Left ventricle myocardium superior (tissue), 1 donor: Measurements from ENCODE around the gene SLC12A1. TPM values are rescaled to one million over a fixed set of nuclear protein-coding genes. Genes with fewer than 3 reads are reported as not detected.
A peak's percentile ranks its signal among the peaks of the same experiment; 100 is the strongest.

ENCODE experiments used
- ATAC-seq: fragments of 200-7000 bp; cut with Tn5 transposase; one replicate; pipeline ENCODE4 v1.9.1; 2020; ENCODE audit warnings: mild to moderate bottlenecking, moderate library complexity
- DNase-seq: peaks from one replicate; pipeline ENCODE4 v3.0.0-alpha.2; 2020
- intact Hi-C: fragments of 100-400 bp; cut with micrococcal nuclease; formaldehyde crosslinking; loops from one replicate; pipeline ENCODE4 v1.11.0; 2022
- total RNA-seq: library from RNA; stranded (reverse); fragmentation: NEBNext Ultra II Directional; extraction: Animal tissue kit (Norgen Biotek cat#: 25700); gene quantifications from one replicate; pipeline ENCODE4 v1.2.1, GENCODE V29; 2021
- donor health status: DM: no; HTN: yes; CAD: no; lungs with severe emphysema.

SLC12A1 gene
- total RNA-seq, 1 donor from 2014 or later = not detected

DNA sequence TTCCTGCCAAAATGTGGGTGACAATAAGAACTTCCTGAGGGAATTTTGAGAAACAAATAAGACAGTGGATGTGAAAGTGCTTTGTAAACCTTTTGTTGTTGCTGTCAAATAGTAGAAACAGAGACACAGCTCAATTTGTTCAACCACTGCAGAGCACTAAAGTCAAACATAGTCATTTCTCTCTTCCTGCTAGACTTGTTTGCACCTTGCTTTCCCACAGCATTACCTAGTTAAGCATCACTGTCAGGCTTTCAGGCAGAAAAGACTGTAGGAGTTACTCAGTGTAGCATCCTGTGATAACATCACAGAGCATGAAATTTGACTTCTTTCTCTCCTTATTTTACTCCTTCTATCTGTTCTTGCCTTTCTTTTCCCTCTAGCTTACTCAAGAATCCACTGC, 27.1 kb downstream of the SLC12A1 start:
- DNase-seq (no peak), ATAC-seq (no peak)
- intact Hi-C loops = no loop called here

DNA sequence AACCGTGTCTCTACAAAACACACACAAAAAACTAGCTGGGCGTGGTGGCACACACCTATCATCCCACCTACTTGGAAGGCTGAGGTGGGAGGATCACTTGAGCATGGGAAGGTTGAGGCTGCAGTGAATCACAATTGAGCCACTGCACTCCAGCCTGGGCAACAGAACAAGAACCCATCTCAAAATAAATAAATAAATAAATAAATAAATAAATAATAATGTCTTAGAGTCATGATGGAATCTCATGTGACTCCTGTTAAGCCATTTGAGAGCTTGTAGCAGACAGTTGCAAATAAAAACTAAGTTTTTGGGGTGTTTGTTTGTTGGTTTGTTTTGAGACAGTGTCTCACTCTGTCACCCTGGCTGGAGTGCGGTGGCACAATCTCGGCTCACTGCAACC, 33.2 kb downstream of the SLC12A1 start:
- ATAC-seq (no peak), DNase-seq (no peak)
- intact Hi-C loops = no loop called here

DNA sequence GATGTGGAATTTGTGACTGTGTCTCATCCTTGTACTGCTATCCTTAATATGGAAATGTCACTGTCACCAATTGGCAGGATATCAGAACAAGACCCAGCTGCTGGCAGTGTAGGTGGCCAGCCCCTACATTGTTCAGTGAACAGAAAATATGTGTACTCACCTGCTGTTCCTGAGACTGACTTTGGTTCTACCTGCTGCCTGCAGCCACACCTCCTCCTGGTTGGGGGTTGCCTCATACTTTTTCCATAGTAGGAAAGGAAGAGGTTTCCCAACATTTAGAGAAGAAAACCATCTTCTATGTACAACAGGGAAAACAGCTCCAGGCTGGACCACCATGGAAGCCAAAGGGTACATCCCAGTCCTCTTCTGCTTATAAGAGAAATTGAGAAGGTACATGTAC, 35.9 kb downstream of the SLC12A1 start:
- DNase-seq (no peak), ATAC-seq (no peak)
- intact Hi-C loops = loop anchor here (10.0 kb wide), 1 partner anchor 57 kb away; no protein-coding TSS in a partner anchor

DNA sequence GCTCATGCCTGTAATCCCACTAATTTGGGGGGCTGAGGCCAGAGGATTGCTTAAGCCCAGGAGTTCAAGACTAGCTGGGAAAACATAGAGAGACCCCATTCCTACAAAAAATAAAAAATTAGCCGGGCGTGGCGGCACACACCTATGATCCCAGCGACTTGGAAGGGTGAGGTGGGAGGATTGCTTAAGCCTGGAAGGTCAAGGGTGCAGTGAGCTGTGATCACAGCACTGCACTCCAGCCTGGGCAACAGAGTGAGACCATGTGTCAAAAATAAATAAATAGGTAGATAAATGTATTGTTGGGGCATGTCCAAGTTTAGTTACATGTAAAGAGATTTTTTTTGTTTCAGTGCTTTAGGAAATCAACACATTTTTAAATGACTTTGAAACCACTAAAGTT, 36.4 kb downstream of the SLC12A1 start:
- ATAC-seq (no peak), DNase-seq (no peak)
- intact Hi-C loops = loop anchor here (10.0 kb wide), 1 partner anchor 58 kb away; no protein-coding TSS in a partner anchor

DNA sequence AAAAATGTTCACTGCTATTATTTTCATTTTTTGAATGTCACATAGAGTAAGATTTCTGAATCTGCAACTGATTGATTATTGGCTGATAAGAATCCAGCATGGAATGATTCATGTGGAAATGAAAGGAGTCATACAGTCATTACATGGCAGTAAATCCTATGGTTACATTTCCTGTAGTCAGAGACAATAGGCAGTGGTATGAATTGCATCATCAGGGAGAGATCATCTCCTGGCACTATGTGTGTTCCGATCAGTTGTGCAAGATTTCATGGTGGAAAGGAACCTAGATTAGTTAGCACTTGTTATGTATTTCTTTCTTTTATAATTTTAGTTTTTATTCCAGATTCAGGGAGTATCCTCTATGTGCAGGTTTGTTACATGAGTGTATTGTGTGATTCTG, 38.8 kb downstream of the SLC12A1 start:
- ATAC-seq (no peak), DNase-seq (no peak)
- intact Hi-C loops = loop anchor here (10.0 kb wide), 1 partner anchor 60 kb away; no protein-coding TSS in a partner anchor

DNA sequence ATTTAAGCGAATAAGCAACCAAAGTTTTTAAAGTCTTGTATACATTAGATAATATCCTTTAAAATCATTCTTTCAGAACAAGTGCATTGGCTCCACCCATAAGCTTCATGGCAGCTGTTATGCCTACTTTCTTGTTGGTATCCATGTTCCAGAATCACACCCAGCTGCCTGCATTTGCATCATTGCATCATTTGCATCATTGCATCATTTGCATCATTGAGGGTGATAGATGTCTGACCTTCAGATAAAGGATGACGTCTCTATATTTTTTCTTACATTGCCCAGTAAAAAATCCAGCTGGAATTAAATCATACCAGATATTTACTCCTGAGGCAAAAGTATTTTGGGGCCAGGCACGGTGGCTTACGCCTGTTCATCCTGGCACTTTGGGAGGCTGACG, 42.3 kb downstream of the SLC12A1 start:
- DNase-seq (no peak), ATAC-seq (no peak)
- intact Hi-C loops = loop anchor here (10.0 kb wide), 1 partner anchor 64 kb away; no protein-coding TSS in a partner anchor

DNA sequence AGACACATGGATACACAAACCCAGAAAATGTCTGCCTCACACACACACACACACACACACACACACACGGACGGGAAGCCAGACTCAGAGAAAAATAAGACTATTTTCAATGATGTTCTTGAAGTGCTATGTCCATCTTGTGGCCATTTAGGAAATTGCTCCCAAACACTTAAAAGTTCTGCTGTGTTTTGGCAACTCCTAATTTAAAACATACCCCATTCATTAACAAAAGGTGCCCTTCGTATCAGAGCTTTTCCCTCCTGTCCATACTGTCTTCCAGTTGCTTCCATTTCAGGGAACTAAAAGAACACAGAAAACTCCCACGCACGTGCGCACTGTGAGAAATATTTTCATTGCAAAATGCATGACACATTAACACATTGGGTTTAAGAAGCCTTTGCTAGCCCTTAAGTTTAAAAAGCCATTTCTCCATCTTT, 44.6 kb downstream of the SLC12A1 start:
- intact Hi-C loops = no loop called here
- no peak for ATAC-seq

DNA sequence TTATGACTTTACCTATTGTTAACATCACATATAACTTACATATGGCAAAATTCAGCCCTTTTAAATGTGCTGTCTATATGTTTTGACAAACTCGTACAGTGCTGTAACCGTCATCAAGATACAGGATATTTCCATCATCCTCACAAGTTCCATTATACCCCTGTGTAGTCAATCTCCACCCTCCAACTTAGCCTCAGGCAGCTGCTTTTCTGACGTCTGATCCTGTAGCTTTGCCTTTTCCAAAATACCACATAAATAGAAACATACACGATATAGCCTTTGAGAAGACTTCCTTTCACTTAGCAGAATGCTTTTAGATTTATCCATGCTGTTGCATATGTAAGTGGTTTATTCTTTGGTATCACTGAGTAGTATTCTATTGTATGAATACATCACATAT, 47.1 kb downstream of the SLC12A1 start:
- no peak for ATAC-seq
- intact Hi-C loops = no loop called here

More for the DNA sequence above, 44.6 kb downstream of the SLC12A1 start:
- no peak for DNase-seq

DNA sequence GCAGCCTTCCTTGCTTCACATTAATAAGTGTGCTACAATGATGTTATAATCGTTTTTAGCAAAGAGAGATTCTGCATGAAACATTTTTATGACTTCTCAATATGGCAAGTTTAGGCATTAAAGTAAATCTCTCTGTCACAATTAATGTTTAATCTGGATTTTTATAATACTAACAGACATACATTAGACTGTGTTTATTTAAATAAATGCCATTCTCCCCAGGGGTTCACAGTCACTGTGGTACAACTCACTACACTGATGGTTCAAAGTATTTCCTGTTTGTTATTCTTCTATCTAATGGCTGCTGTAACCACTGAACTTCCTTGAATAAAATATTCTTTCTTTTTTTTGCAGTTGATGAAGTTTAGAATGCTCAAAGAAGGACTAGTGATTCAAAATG, 59.0 kb downstream of the SLC12A1 start:
- intact Hi-C loops = no loop called here
- DNase-seq = no peak

More for the DNA sequence above, 47.1 kb downstream of the SLC12A1 start:
- DNase-seq = no peak

DNA sequence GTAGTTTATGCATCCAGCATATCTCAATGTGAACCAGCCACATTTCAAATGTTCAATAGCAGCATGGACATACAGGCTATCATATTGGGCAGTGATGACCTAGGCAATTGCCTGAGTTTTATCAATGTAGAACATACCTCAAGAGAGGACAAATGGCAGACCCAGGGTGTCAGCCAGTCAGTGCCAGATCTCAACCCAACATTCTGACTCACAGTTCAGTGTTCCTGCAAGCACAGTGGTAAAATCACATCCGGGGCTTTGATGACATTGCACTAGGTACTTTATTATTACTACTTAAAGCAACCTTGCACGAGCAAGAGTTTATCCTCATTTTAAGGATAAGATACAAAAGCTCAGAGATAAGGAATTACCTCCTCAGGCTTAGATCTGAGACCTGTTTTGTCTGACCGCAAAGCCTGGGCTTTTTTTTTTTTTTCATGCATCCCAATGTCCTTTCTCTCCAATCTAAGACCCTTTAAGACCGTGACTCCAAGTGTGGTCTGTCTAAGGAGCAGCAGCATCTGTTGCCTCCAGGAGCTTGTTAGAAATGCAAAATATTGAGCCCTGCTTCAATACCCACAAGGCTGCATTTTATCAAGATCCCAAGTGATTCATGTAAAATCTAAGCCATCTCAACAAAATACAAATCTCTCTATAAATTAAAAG, 60.1 kb downstream of the SLC12A1 start:
- ATAC-seq = no peak
- intact Hi-C loops = no loop called here

More for the DNA sequence above, 59.0 kb downstream of the SLC12A1 start:
- no peak for ATAC-seq

DNA sequence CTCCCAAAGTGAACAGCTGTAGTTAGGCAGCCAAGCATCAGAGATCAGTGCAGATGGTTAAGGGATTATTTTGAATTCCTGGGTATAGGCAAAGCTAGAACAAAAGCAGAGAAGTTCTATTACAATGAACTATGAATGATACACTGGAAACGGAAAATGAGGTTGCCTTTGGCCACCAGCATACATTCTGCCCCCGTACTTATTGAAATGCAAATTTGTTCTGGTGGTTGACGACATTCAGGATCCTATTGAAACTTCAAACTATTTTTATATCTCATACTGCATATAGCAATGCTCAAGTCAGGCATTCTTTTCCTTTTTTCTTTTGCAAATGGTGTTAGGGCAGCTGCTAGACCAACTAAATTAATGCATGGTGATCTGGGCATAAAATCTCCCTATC, 61.7 kb downstream of the SLC12A1 start:
- intact Hi-C loops = no loop called here
- ATAC-seq (no peak), DNase-seq (no peak)

More for the DNA sequence above, 60.1 kb downstream of the SLC12A1 start:
- DNase-seq = no peak

DNA sequence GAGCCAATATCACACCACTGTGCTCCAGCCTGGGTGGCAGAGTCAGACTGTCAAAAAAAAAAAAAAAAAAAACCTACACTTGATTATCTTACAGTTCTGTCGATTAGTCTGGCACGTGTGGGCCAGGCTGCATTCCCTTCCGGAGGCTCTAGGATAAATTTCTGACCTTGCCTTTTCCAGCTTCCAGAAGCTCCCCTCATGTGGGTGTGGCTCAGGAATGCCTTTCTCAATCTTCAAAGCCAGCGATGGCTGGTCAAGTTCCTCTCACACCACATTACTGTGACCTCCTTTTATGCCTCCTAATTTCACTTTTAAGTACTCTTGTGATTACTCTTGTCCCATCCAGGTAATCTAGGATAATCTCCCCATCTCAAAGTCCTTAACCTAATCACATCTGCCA, 66.9 kb downstream of the SLC12A1 start:
- intact Hi-C loops = no loop called here
- no peak for DNase-seq
- no peak for ATAC-seq

DNA sequence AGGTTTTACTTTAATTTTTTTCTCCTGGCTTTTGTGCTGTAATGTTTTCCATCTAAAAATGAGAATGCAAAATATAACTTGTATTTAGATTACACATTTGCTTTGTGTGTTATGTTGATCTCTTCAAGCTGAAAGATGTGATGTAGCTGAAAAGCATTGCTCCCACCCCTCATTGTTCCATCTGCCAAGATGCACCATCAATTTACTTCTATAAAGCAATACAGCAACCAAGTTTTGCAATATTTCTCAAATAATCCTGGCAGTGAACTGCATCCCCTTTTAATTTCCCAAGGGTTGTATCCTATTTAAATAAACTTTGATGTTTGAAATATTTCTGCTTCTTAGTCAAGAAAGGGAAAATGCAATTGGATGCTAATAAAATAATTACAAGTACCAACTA, 72.6 kb downstream of the SLC12A1 start:
- DNase-seq (no peak), ATAC-seq (no peak)
- intact Hi-C loops = no loop called here

DNA sequence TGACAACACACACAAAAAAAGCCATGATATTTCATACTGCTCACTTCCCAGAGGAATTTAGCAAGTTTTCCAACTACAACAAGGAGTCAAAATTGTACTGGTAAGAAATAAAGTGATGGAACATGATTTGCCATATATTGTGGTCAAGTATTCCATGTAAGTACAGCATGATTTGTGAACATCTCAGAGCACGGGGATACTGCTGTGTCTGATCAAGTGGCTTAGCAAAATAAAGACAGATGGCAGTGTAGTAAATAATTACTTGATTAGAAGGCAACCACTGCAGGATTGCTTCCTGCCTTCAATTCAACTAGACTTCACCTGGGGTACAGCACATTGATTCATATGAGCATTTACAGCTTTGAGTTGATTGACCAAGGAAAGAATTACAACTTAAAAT, 73.5 kb downstream of the SLC12A1 start:
- no peak for DNase-seq
- no peak for ATAC-seq
- intact Hi-C loops = loop anchor here (5.0 to 10.0 kb wide), 2 partner anchors 165 to 1082 kb away; no protein-coding TSS in a partner anchor

DNA sequence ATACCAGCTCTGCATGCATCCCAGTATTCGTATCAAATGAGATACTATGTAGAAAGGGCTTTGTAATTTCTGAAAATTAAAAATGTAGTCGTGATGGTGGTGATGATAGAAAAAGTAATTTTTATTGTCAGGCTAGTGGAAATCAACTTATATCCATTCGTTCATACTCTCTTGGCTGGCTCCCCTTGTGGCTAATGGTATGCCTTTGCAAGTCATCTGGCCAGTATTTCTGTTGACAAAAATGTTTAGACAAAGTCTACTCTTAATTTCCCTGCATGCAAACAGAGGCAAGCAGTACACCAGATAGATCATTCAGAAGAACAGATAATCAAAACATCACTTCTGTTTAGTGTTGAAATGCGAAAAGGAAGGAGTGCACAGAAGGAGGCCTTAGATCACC, 75.6 kb downstream of the SLC12A1 start:
- intact Hi-C loops = loop anchor here (5.0 to 10.0 kb wide), 2 partner anchors 167 to 1084 kb away; no protein-coding TSS in a partner anchor
- DNase-seq (no peak), ATAC-seq (no peak)

DNA sequence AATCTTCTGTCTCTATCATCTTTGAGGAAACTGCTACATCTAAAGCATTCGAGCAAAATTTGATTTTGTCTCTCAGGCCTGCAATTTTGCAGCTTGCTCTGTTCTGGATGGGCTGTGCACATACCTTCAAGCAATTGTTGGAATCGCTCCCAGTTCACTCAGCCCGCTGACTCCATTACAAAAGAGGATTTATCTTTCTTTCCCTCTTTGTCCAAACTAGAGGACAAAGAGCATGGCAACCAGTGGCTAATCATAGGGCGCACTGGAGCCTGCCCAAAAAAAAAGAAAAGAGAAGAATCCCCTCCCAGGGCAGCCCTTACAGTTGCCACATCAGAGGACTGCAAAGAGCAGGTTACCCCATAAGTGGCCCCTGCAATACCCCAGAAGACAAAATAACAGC, 76.1 kb downstream of the SLC12A1 start:
- DNase-seq = no peak
- intact Hi-C loops = loop anchor here (5.0 to 10.0 kb wide), 2 partner anchors 167 to 1085 kb away; no protein-coding TSS in a partner anchor
- peak; percentile 52 for ATAC-seq

DNA sequence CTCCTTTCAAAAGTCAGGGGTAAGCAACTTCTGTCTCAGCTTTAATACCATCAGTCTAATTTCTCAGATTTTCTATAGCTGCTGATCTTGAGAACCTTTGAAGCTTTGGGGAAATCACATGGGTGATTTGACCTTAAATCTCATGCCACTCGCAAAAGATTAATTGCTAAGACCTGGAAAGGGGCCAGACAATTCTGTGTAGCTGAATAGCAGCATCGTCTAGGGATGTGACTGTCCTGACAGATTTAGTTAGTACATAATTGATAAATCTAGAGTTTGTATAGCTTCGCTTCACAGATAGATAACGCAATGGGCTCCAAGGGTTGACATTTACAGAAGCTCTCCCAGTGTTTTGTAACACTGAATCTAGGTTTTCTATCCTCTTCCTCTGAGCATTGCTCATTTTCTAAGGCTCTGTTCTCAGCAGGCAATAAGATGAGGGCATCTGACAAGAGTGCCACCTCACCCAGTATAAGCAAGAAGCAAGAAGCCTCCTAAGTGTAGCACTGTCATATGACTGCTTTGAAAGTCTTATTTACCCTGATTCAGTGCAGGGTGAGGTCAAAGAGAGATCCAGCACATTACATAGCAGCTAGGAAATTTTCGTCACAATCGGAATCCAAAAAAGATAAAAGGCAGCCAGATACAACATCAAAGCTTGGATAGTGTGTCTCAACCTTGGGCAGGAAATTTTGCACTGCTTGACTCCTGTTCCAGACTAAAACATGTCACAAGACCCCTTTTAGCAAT, 77.5 kb downstream of the SLC12A1 start:
- DNase-seq (no peak), ATAC-seq (peak; percentile 56)
- intact Hi-C loops = loop anchor here (5.0 to 10.0 kb wide), 2 partner anchors 169 to 1086 kb away; no protein-coding TSS in a partner anchor

DNA sequence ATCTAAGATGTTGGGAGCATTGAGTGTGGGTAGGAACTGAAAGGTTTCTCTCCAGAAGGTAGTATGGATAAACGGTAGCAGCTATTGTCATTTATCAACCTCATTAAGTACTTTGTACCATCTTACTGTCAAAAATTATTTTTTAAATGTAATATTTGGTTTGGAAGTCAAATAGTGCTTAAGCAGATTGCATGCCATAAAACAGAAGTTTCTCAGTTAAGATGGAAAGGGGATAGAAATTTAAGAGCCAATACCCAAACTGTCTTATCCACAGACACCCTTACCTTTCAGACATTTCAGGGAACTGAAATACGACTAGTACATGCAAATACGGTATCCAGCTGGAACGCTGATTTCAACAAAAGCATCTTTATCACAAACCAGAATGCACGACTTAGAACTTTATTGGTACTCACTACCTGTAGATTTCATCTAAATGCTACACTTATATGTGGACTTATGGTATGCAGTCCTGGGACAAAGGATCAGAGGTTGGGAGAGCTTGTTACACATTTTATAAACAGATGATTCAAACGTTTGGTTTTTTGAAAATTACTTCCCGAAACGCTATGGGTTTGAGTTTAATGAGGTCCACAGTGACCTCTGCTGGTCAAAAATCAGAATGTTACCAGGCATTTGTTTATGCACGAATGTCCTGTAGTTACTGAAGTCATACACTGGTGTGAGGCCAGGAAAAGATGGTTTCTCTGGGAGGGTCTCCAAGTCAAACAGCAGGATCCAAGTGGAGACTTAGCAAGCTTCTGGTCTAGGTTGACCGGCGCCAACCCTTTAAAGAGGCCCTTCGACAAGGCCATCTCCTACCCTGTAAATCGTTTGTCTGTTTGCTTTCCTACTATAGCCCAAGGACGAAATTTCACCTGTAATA, 79.5 kb downstream of the SLC12A1 start:
- intact Hi-C loops = loop anchor here (10.0 kb wide), 1 partner anchor 171 kb away; no protein-coding TSS in a partner anchor
- ATAC-seq = peak; percentile 79
- DNase-seq = no peak

DNA sequence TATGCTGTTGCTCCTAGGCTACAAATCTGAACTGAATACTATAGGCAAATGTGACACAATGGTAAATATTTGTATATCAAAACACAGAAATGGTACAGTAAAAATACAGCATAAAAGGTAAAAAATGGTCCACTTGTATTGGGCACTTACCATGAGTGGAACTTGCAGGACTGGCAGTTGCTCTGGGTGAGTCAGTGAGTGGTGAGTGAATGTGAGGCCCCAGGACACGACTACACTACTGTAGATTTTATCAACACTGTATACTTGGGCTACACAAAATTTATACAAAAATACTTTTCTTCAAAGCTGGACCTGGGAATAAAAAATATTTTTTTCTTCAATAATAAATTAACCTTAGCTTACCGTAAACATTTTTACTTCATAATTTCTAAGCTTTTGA, 83.5 kb downstream of the SLC12A1 start:
- intact Hi-C loops = loop anchor here (10.0 kb wide), 1 partner anchor 175 kb away; no protein-coding TSS in a partner anchor
- no peak for ATAC-seq
- no peak for DNase-seq
